SKM-1 (cell line): ENCODE measurements around the gene GPR173.
A peak's percentile ranks its signal among the peaks of the same experiment; 100 is the strongest.

Source experiments
- DNase-seq: peaks from one replicate; lab custom pipeline; 2025; ENCODE audit not compliant: unreplicated experiment; lab: John Stamatoyannopoulos, UW

The GPR173 gene

GRCh38 chrX:53071064-53071463 lies 22.5 kb downstream of the GPR173 start:
- DNase-seq: no peak

GRCh38 chrX:53071604-53072417 lies 23.2 kb downstream of the GPR173 start:
- DNase-seq: no peak

- no peak for DNase-seq
These were observed 24.0 kb downstream of the GPR173 start for GRCh38 chrX:53072418-53073114.

- no peak for DNase-seq
These were observed 24.6 kb downstream of the GPR173 start for GRCh38 chrX:53073115-53073586.

GRCh38 chrX:53075011-53075410 lies 26.4 kb downstream of the GPR173 start:
- DNase-seq: no peak

GRCh38 chrX:53076671-53077070 lies 28.1 kb downstream of the GPR173 start:
- no peak for DNase-seq

- DNase-seq: no peak
These were observed 28.9 kb downstream of the GPR173 start for GRCh38 chrX:53077207-53078197.

- DNase-seq: no peak
These were observed 30.4 kb downstream of the GPR173 start for GRCh38 chrX:53078943-53079342.

- DNase-seq: no peak
These were observed 32.3 kb downstream of the GPR173 start for GRCh38 chrX:53080628-53081580.

- peak; percentile 63 for DNase-seq
These were observed 33.6 kb downstream of the GPR173 start, which contains the start of gene TSPYL2 for GRCh38 chrX:53081925-53082772. Gene TSPYL2, plus strand, starts transcription at chrX:53082367. Its CDS starts 132 bp downstream, at chrX:53082499.

GRCh38 chrX:53082773-53083616 lies 34.4 kb downstream of the GPR173 start:
- DNase-seq: no peak

GRCh38 chrX:53084043-53084570 lies 35.5 kb downstream of the GPR173 start:
- no peak for DNase-seq

- no peak for DNase-seq
These were observed 36.3 kb downstream of the GPR173 start for GRCh38 chrX:53084863-53085262.

- DNase-seq: no peak
These were observed 37.2 kb downstream of the GPR173 start for GRCh38 chrX:53085661-53086229.

GRCh38 chrX:53086464-53086863 lies 37.9 kb downstream of the GPR173 start:
- no peak for DNase-seq

- no peak for DNase-seq
These were observed 38.8 kb downstream of the GPR173 start for GRCh38 chrX:53087388-53087831.
